ENCODE measurements around the gene LIPK.
"Not testable (repeated sequence)": the region's sequence is repeated elsewhere in the genome, so short reads cannot be mapped to it uniquely, and the experiment has no call there.

LIPK gene

GRCh38 chr10:88705958-88706357, at the start of gene LIPK:
TSS of gene LIPK (plus strand) at chr10:88706249. CDS start at chr10:88724544, 18,295 bp downstream.
- no peak for FAIRE-seq

- no peak for FAIRE-seq
These were observed 48.1 kb upstream of the LIPK start for GRCh38 chr10:88657901-88658300.

GRCh38 chr10:88659725-88660597, 46.1 kb upstream of the LIPK start:
- no peak for FAIRE-seq

GRCh38 chr10:88660598-88660884, 45.5 kb upstream of the LIPK start:
- FAIRE-seq: no peak

- FAIRE-seq: no peak
These were observed 45.0 kb upstream of the LIPK start for GRCh38 chr10:88661018-88661417.

- no peak for FAIRE-seq
These were observed 44.5 kb upstream of the LIPK start for GRCh38 chr10:88661577-88661976.

- not testable (repeated sequence) for FAIRE-seq
These were observed 42.9 kb upstream of the LIPK start for GRCh38 chr10:88663153-88663552.

GRCh38 chr10:88664142-88664541, 41.9 kb upstream of the LIPK start, which contains the start of gene LIPF:
TSS of gene LIPF (plus strand) at chr10:88664442. CDS start at chr10:88667298, 2,856 bp downstream.
- FAIRE-seq: no peak

- FAIRE-seq: no peak
These were observed 37.6 kb upstream of the LIPK start for GRCh38 chr10:88668465-88668864.

GRCh38 chr10:88670497-88670896, 35.6 kb upstream of the LIPK start:
- FAIRE-seq: no peak

- no peak for FAIRE-seq
These were observed 34.0 kb upstream of the LIPK start for GRCh38 chr10:88672041-88672440.

- FAIRE-seq: no peak
These were observed 29.6 kb upstream of the LIPK start for GRCh38 chr10:88676283-88677060.

- no peak for FAIRE-seq
These were observed 25.1 kb upstream of the LIPK start for GRCh38 chr10:88680958-88681357.

- FAIRE-seq: no peak
These were observed 23.6 kb upstream of the LIPK start for GRCh38 chr10:88682491-88682890.

GRCh38 chr10:88687853-88688467, 18.1 kb upstream of the LIPK start:
- FAIRE-seq: peak; percentile 53

GRCh38 chr10:88689366-88689765, 16.7 kb upstream of the LIPK start:
- FAIRE-seq: no peak

GRCh38 chr10:88693392-88694020, 12.5 kb upstream of the LIPK start:
- FAIRE-seq: no peak

- FAIRE-seq: no peak
These were observed 3.0 kb upstream of the LIPK start for GRCh38 chr10:88702848-88703597.

- no peak for FAIRE-seq
These were observed 1.5 kb downstream of the LIPK start for GRCh38 chr10:88707429-88708155.

GRCh38 chr10:88709361-88709760, 3.3 kb downstream of the LIPK start:
- not testable (repeated sequence) for FAIRE-seq

- no peak for FAIRE-seq
These were observed 9.5 kb downstream of the LIPK start for GRCh38 chr10:88715517-88715916.

GRCh38 chr10:88721392-88721791, 15.3 kb downstream of the LIPK start:
- FAIRE-seq: no peak
